ENCODE results near the gene KLHL30.

- no peak for TF ChIP-seq CTCF (IDR thresholded peaks at IDR 0.05 in 2 of 3, conservative IDR thresholded peaks at IDR 0.05 in 1 of 3; ENCODE audit: borderline replicate concordance in 1 of 3, insufficient read depth in 1 of 3, low read depth in 2 of 3, low read length in 2 of 3)
- no peak for TF ChIP-seq EZH2 (IDR thresholded peaks at IDR 0.05)
- no peak for TF ChIP-seq POLR2A (IDR thresholded peaks at IDR 0.05; ENCODE audit: borderline replicate concordance, extremely low read depth, insufficient read depth, insufficient read length)
These were observed 2.8 kb upstream of the KLHL30 start for GRCh38 chr2:238135601-238136150.
